Measurements from ENCODE around the gene CAPN13.

Gene CAPN13

GRCh38 chr2:30786923-30787685 lies 20.1 kb downstream of the CAPN13 start:
- DNase-seq (ENCODE audit: low read depth in 4 of 4, low spot score in 1 of 4), result no peak

DNA sequence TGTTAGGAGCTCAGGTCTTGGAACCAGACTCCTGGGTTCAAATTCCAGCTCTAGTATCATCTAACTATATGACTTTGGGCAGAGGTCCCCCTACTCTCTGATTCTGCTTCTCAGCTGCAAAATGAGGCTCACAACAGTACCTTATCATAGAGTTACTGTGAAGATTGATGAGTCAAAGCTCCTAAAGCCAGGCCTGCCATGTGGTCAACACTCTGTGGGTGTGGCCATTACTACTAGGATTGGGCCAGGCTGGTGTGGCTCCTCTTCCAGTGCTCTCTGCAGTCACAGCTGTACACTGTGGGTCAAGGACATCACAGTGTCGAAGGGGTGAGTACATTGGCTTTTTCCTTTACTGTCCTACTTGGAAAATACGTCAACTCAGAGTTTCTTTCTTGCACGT lies 22.6 kb downstream of the CAPN13 start:
- DNase-seq (ENCODE audit: low read depth in 4 of 4, low spot score in 1 of 4), result no peak

DNA sequence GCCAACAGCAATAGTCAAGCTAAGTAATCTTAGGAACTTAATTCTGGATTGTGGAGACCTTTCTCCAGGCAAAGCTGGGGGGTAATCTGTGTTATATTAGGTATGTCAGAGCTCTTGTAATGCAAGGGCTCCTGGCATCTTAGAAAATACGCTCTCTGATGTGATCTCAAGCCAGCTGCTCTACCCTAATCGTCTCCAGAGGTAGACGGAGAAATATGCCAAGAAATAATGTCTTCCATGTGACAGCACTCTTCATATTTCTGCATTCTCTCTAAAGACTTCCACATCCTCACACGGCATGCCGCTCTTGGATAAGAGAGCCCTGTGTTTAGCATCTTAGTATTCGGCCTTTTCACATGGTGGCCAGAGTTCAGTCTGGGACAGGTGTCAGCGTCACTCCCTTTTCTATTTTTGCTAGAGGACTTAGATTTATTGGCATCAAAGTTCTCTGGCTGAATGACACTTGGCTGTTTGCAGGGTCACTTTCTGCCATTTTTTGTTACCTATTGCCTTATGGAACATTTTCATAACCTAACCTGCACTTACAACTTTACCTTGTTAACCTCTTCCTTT lies 25.2 kb downstream of the CAPN13 start:
- no peak for DNase-seq (ENCODE audit: low read depth in 4 of 4, low spot score in 1 of 4)

- no peak for DNase-seq (ENCODE audit: low read depth in 4 of 4, low spot score in 1 of 4)
Observed at GRCh38 chr2:30781451-30781850, 25.8 kb downstream of the CAPN13 start.

DNA sequence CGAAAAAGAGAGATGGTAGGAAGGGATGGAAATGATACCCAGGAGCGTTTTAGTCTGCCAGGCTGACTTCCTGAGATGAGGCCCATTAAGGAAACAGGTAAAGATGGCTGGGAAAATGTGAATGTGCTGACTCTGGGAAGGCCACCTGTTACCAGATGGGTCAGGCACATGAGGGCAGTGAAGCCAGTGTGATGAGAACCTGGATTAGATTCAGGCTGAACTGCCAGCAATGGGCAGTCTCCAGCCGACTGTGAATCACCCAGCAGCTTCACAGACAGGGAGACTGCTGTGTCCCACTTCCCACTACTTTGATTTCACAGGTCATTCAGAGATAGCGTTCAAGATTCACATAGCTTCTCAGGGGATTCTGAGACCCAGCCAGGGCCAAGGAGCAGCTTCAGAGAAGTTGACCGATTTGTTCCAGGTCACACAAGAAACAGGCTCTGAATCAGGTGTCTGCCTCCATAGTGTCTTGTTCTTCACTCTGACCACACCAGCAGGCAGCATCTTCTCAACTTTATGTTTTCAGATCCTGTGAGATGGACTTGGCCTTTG lies 26.4 kb downstream of the CAPN13 start:
- DNase-seq (ENCODE audit: low read depth in 4 of 4, low spot score in 1 of 4), result no peak

DNA sequence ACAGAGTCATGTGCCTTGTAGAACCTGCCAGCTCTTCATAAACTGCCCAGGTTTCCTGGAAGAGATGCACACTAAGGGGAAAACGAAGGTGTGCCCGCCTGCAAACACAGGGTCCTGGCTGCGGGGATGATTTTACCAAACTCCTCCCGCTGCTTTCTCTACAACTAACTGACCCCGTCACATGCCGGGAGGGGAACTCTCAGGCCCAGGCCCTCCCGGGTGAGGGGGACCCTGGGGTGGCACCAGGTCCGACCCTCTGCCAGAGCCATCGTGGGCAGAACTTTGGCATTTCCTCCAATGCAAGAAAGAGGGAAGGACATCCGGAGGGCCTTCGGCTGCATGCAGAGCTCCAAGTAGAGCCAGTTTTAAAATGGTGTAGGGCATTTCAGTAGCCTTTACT lies 28.6 kb downstream of the CAPN13 start:
- no peak for DNase-seq (ENCODE audit: low read depth in 4 of 4, low spot score in 1 of 4)

DNA sequence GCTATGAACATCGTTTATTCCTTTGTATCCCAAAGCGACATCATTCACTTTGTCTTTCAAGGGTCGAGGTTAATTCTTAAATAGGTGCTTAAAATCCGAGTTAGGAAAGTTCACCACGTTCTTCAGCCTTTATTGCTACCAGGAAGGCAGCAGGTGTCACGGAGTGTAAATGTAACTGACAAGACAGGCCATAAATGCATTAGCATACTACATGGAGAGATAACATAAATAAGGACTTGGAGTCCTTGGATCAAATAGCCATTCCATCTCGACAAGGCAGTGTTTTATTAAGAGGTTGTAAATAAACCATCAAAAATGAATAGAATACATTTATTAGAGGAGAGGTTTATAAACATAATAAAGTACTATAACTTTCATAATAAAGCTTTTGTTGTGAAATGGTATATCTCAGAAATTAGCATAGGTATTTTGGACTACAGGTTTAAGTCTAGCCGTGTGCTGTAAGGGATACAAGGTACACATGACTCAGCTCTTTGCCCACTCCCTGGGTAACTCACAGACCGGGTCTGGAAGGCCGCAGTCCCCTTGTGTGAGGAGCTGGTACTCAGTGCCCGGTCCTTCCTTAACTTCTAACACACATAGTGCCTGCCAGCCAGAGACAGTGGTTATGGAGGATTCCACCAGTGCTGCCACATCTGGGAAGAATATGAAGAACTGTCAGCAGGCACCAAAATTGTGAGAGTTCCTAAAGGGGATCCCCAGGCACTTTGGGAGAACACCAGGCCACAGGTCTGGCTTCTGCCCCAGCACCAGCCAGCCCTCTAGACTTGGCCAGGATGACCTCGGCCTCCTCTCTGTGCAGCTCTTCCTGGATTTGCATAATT lies 29.4 kb downstream of the CAPN13 start:
- no peak for DNase-seq (ENCODE audit: low read depth in 4 of 4, low spot score in 1 of 4)

DNA sequence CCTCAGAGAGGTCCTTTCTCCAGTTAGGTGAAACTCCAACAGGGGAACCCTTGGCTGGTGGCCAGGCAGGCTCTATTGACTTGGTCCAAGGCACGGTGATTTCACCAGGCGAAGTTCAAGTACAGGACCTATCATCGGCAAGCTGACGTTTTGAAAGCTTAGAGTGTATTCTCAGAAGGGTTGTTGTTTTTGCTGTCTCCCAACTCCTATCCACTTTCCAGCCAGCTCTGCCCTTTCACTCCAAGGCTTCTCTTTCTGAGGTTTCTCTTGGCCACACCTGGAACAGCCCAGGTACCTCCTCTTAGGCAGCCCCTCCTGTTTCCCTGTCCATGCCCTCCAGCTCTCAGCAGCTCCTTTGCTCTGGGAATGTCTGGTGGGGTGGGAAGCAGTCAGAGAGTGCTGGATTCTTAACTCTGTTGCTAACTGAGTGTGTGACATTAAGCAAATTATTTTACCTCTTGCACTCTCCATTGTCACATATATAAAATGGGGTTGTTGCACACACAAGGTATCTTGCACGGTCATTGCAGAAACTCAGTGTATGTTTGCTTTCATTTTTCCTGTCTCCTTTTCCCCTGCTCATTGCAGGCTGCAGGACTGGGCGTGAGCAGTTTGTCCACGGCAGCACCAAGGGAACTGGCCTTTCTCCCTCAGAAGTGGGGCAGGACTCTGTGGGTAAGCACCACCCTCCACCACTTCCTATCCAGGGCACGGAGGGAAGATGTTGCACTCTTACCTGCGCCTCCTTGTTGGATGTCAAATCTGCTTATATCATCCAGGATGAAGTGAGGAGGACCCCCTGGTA lies 30.2 kb downstream of the CAPN13 start:
- DNase-seq (ENCODE audit: low read depth in 4 of 4, low spot score in 1 of 4), result no peak

DNA sequence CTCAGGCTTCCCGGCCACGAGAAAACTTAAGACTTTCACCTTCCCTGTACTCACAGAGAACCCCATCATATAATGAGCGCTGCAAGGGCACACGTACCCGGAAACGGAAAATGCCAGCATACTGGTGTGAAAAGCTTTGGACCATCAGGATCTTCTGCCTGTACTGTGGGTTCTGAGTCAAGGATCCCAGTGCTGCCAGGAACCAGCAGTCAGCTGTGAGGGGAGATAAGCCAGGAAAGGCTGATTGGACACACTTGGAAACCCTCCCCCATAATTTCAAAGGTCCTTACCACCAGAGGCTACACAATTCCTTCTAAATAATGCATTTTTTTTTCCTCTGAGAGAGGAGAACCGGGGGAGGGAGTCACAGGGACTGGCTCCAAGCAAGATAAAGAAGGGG lies 31.4 kb downstream of the CAPN13 start:
- no peak for DNase-seq (ENCODE audit: low read depth in 4 of 4, low spot score in 1 of 4)

GRCh38 chr2:30772021-30772705 lies 35.1 kb downstream of the CAPN13 start:
- no peak for DNase-seq (ENCODE audit: low read depth in 4 of 4, low spot score in 1 of 4)

DNA sequence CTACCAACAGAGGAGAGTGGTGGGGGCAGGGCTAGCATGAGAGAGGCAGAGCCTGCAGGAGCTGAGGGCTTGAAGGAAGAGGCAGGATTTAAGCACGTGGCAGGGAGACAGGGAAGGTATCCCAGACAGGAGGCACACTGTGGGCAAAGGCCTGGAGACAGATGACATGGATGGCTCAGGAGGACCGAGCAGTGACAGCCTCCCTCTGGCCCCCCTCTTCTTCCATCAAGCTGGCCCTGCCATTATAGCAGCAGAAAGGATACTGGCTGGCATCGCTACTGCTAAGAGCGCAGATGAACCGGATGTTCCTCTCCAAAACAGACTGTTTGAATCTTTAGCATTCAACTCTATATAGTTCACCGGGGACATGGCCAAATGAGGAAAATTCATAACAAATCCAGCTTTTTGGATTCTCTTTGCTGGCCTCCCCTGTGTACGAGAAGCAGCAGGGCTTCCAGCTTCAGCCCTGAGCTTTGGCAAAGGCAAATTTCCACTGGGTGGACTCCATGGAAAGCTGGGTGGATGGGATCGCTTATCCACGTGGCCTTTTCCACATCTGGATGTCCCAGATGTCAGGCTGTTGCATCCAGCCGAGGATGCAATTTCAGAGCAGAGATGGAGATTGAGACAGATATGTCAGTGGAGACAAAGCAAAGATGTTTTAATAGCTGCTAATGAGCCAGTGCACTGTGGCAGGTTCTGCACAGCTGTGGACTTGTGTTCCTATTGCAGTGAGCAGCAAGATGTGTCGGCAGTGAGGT lies 36.2 kb downstream of the CAPN13 start:
- DNase-seq (ENCODE audit: low read depth in 4 of 4, low spot score in 1 of 4), result no peak

GRCh38 chr2:30769891-30770462 lies 37.3 kb downstream of the CAPN13 start:
- DNase-seq (ENCODE audit: low read depth in 4 of 4, low spot score in 1 of 4), result no peak

DNA sequence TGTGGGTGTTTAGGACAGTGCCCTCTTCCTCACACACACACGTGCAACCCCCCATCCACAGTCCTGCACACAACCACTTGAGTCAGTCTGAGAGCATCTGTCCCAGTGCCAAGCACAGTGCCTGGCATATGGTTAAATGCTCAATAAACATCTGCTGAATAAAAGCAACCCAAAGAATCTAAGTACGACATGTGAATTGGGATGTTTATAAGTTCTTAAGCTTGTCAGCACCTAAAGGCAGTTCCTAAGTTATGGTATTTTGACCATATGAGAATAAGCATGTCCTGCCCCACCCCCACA lies 37.8 kb downstream of the CAPN13 start:
- DNase-seq (ENCODE audit: low read depth in 4 of 4, low spot score in 1 of 4), result no peak

GRCh38 chr2:30768708-30769480 lies 38.4 kb downstream of the CAPN13 start:
- DNase-seq (ENCODE audit: low read depth in 4 of 4, low spot score in 1 of 4), result no peak

DNA sequence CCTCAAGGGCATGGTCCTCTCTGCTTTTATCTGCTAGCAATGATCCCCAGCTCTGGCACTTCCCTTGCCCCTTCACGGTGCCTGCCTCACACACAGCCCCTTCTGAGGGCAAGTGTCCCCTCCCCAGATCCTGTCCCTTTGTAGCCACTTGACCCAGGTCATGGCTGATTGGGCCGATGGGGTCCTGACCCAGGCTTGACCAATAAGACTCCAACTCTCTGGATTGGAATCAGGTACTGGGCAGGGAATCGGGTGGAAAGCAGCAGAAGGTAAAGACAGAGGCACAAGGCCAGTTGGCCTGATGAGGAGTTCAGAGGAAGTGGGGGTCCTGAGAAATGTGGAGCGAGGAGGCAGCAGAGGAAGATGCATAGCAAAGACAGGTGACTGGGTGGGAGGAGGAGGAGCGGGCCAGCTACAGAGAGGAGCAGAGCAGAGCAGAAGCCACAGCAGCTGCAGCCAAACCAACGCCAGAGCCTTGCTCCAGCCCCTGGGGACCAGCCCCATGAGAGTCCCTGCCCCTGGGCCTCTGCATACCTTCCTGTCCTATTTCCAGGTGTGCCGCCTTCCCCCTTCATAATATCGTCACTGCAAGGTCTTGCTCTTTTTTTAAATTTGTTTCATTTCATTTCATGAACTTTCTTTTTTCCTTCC lies 39.1 kb downstream of the CAPN13 start:
- no peak for DNase-seq (ENCODE audit: low read depth in 4 of 4, low spot score in 1 of 4)

- no peak for DNase-seq (ENCODE audit: low read depth in 4 of 4, low spot score in 1 of 4)
Observed at GRCh38 chr2:30766666-30767065, 40.6 kb downstream of the CAPN13 start.

DNA sequence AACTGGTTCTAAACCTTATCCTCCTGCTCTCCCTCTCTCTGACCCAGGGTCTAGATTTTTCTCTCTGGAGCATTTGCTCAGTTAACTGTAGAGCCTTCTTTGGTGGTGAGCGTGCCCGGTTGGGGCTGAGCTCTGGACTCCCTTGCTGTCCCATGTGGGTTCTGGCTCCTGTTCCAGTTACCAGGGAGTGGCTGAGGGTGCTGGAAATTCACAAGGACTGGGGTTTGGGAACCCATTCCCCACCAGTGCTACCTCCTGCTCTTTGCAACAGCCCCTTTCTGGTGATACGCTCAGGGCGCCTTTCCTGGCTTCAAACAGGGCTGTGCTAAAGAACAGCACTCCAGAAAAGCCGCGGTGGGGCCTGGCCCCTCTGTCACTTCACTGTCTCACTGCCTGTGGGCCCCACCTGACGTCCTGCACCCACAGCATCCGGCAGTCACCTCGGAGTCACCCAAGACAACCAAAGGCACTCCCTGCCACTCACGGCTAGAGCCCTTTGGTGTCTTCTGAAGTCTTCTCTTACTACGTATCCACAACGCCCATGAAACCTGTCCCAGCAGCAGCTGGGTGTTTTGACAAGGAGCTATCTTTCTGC lies 41.3 kb downstream of the CAPN13 start:
- no peak for DNase-seq (ENCODE audit: low read depth in 4 of 4, low spot score in 1 of 4)

DNA sequence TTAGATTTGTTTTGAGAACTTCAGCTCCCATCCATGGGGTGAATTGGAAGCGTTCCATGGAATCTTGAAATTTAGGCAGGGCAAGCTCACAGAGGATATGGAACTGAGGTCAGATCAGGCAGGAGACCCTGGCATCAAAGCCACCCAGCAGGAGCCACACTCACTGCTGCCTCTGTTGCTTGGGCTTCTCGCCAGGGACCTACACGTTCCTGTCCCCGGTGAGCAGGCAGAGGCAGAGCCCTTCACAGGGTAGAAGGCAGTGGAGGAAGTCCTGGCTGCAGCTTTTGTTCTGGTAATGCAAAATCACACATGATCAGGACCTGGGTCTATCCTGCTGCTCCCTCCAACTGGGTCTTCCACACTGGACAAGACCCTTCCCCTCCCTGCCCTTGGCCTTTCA lies 42.1 kb downstream of the CAPN13 start:
- no peak for DNase-seq (ENCODE audit: low read depth in 4 of 4, low spot score in 1 of 4)
